T follicular helper cell (primary cell): Measurements from ENCODE around the gene CEL.

Experiments
- DNase-seq: peaks from one replicate; pipeline ENCODE4 v3.0.0-alpha.2; 2020; ENCODE audit warnings: low read depth

The CEL gene

DNA sequence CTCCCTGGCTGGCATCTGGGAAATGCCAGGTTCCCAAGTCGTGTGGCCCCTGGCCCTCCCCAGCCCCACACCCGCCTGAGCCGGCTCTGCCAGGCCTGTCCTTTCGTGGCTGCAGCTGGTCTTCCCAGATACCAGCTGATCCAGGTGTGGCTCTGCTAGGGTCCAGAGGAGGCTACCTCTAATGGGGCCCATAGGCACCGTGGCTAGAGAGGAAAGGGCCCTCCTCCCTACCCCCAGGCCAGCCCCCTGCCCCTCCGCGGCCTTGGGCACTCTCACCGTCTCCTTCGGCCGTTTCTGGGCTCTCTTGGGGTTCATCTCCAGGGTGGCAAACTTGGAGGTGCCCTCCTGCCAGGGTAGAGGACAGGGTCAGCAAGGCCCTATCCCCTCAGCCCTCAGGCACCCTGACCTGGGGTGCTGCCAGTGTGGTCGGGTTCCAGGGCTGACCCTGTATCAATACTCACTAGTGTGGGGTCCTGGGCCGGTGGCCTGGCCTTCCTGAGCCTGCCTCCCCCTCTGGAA lies 42.3 kb downstream of the CEL start:
- no peak for DNase-seq

DNA sequence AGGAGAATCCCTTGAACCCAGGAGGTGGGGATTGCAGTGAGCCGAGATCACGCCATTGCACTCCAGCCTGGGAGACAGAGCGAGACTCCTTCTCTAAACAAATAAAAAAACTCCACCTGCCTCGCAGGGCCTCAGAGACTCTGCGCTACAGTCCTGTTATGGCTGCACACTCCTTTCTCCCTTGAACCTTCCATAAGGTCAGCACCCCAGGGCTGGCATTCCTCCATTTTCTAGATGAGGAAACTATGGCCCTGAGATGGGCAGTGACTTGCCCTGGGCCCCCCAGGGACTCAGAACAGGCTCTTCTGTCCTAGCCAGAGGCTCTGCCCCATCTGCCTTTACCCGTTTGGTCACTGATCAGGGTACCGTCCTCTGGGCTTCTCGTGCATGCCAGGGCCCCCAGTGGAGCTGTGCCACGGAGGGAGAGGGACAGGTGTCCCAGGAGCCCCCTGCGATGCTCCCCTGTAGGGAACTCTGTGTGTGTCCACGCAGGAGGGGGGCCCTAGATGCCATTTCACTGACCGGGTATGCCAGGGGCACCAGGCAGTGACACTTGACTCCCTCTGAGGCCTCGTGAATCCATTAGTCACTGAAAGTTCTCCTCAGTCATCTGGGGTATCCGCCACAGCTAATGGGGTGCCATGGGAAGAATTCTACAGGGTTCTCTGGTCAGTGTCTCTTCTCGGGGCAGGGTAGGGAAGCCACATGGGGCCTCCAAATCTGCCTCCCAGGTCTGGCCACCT lies 43.1 kb downstream of the CEL start:
- no peak for DNase-seq

DNA sequence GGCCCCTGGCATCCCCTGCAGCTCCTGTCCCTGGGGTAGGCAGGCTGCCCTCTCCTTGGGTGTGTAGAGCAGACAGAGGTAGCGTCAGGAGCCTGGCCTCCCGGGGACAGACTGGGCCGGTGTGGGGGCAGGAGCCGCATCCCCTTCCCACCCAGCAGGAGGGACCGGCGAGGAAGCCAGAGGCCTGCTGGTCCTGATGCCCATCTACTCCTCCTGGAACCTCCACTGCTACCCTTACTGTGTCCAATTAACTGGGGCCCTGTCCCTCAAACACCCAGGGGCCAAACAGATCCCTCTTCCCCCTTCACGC lies 43.6 kb downstream of the CEL start:
- no peak for DNase-seq

DNA sequence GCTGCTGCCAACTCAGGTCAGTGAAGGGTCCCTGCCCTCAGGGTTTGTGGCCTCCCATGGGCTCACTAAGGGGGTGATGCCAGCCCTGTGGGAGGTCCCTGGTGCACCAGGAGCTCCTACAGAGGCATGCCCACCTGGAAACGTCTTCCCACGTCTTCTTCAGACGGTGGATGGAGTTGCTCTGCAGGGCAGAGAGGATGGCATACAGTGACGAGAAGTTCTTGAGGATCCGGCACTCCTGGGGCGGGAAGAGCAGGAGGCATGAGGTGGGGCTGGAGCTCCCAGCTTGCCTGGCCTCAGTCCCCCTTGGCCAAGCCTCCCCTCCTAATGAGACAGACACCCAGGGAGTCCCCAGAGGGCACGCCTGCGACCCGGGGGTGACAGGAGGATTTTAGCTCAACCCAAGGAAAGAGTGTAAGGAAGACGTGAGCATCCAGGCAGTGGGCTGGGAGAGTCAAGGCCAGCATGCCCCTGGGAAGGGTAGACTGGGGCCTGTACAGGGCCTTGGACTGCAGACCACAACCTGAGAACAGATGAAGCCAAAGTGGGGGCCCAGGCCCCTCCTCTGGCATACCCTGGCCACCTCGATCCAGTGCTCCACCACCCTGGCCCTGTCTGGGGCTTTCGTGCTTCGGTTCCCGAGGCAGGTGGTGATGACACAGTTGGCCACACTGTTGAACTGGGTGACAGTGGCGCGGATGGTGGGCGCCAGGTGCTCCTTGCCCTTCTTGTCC lies 44.9 kb downstream of the CEL start:
- no peak for DNase-seq

DNA sequence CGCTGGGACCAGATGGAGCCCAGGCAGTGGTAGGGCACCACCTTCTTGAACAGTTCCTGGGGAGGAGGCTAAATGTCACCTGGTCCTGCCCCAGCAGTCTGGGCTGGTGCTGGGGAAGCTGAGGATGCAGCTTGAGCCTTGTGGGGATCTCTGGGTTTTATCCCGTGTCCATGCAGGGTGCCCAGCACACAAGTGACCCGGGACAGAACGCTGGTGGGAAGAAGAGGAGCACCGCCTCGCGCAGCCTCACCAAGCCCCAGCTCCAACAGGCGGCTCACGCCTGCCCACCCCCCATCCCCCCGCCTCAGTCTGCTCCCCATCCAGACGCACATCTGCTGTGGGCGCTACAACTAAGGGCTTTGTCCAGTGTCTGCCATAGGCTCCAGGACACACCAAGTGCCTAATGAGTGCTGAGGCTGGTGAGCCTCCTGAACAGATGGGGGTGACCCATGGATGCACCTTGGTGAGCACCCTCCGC lies 45.5 kb downstream of the CEL start:
- no peak for DNase-seq

DNA sequence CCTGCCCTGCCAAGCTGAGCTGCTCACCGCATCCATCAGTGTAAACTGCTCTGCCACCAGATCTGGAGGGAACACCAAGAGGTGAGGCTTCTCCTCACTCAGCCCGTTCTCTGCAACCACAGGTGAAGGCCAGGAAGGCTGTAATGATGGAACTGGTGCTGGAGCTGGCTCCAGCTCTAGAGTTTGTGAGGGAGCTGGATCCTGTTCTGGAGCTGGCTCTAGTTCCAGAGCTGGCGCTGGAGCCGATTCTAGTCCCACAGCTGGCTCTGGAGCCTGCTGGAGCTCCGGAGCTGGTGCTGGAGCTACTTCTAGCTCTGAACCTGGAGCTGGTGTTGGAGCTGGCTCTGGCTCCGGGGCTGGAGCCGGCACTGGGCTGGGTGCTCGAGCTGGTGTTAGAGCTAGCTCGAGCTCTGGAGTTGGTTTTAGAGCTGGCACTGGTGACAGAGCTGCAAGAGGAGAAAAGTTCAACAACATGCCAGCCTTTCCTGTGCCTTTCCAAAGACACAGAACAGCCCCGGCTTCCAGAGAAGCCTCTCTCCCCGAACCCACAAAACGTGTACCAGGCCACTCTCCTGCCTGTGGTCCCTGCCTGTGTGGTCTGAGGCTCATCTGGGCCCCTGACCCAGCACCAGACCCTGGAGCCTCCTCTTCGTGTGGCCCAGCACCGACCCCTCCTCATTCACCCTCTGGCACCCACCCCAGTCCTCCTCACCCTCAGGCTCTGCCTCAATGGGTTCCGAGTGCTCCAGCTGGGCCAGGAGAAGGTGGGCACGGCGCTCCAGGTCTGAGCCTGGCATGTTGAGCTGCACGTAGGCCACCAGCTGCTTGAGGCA lies 46.4 kb downstream of the CEL start:
- no peak for DNase-seq

DNA sequence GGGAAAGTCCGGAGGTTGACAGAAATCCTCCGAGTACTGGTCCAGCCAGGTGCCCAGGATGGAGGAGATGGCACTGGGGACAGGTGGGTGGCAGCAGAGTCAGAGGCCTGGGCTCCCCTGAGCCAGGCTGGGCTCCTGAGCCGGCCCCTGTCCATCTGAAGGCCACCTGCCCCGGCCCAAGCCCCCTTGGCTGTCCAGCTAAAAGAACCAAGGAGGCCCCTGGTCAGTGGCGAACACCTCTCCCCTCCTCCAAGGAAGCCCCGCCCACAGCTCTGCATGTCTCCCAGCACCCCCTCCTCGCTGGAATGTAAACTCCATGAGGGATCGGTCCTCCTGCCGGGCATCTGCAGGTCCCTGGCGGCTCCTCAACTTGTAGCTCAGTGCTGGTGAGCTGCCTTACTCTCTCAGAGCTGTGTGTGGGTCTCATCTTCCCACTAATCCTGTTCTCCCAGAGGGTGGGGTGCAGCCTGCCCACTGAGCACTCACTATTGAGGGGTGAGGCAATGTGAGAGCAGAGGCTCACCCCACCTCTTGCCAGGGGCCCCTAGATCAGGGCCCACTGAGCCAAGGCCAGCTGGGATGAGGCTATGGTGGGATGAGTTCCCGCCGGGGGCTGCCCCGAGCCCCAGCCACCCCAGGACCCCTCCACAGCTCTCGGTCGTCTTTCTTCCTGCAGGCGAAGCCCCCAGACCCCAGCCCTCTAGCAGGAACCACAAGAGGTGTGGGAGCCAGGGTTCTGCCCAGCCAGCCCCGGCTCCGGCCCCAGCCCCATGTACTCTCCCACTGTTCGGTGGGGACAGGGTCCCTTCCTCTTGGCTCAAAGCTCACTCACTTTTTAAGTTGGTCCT lies 47.2 kb downstream of the CEL start:
- no peak for DNase-seq

DNA sequence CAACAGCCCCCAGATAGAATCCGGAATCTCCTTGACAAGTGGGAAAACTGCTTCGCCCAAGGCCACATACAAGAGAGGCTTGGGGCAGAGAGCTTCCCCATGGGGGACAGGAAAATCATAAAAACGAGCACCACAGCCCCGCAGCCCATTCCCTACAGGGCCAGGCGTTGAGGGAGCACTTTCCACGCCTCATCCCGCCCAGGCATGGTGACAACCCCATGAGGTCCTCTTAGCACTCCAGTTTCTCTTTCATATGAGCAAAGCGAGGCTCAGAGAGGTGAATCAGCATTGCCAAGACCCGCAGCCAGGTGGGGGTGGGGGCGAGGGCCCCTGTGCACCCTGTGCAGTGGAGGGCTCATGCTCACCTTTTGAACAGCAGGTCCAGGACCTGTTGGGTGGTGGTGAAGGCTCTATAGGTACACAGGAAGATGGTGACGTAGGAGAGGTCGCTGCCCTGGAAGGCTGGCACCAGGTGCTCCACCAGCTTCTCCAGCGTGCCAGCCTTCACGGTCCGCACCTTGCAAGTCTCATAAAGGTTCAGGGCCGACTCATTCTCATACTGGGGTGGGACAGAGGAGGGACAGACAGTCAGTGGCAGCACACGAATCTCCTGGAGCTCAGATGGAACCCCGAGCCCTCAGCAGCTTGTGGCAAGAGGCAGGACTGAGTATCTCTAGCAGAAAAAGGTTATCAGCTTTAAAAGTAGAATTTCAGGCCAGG lies 48.3 kb downstream of the CEL start:
- no peak for DNase-seq

DNA sequence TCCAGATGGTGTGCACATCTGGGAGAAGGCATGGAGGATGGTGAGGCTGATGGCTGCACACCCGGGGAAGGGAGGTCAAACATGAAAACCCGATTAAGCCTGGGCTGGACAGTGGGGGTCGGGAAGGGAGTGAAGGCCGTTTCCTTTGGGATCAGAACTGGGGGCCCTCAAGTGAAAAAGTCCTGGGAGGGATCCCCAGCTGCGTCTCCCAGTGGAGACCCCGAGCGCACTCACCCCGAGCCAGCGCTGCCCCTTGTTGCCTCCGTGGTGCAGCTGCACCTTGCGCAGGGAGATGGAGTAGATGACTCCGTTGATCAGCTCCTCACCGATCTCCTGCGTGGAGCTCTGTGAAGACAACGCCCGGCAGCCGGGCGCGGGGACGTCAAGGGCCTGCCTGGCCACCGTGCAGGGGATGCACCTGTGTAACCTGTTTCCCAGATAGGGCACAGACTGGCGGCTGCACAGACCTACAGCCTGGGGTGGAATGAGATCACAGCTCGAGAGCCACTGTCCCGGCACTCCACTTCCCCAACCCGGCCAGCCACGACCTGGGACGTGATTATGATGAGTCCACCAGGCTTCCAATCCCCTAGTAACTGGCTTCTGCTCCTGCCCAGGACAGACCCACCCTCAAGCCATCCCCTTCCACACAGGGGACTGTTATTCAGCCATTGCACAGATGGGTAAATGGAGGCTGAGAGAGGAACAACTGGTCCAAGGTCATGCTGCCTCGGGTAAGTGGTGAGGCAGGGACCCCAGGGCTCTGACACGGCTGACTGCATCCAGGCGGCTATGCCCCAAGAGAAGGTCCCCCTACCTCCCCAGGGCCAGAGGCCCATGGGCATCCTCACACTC lies 50.3 kb downstream of the CEL start:
- DNase-seq = no peak

DNA sequence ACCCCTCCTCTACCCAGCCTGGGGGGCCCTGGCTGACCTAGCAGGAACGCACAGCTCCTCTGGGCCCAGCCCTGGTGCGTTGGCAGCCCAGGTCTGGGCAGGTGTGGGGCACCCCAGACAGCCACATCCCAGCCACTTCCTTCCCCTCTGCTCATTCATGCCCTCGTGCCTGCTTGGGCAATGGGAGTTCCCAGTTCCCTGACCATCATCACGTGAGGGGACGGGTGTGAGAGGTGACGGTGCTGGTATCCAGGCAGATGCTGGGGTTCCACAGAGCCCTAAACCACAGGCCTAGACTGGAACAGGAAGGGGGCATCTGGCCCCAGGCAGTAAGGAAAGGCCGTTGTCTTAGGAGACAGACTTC lies 50.9 kb downstream of the CEL start:
- DNase-seq = no peak

DNA sequence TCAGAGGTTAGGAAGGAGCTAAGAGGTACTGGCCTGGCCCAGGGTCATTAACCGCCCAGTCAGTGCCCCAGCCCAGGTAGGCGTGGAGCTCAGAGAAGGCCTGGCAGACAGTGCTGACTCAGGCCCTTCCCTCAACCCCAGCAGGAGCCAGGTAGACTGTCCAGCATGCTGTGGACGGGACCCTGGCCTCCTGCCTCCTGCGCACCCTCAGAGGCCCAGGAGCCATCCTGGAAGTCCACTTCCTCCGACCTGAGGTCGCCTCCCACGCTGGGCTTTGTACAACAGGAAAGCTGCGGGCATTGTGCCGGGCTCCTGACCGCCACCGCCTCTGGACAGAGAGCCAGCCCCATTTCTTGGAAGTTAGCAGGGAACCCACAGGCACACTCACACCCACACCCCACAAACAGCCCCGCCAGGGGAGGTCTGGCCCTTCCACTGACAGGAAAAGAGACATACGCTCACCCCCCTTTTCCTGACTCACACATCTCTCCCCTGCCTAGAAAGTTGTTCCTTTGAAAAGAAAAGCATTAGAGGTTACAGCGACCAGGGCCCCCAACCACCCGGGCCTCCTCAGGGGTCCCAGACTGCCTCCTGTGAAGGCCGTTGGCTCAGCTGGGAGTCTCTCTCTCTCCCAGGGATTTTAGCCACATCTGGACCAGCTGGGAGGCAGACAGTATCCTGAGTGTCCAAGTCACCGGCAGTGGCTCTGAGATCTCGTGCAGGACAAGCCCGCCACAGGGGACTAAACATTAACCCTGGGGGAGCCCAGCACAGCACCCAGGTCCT lies 51.6 kb downstream of the CEL start:
- DNase-seq = no peak

DNA sequence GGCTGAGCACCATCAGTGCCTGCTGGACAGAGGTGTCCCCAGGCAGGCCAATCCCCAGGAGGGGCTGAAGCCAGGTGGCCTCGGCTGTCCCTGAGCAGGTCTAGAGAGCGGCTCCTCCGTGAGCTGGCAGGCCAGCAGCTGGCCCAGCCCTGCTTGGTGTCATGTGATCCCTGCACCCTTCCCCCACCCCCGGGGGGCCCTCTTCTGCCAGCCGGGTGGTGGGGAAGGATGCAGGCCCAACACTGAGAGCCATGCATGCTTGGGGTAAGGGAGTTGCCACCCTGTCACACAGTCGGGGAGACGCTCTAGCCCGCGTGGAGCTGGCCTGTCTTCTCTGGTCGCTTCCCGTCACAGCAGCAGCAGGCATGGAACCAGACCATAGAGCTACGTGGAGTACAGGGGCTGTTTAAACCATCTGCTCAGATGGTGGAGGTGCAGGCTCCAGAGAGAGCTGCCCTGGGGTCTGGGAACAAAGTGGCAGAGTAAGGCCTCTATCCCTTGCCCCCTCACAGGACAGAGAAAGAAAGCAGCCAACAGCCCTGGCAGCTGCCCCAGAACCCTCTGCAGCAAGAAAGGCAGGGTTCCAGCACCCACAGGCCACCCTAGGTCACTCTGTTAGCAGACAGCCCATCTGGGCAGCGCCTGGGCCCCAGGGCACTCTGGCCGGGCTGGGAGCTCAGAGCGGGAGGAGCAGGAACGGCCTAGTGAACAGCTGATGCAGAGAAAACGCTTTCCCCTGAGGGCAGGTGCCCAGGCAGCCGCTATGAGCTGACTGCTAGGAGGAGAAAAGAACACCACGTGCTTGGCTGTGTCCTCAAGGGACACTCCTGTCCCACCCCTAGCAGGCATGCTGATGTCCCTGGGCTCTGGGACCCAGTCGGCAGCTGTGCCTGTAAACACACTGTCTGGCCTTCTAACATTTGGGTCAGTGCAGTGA lies 52.4 kb downstream of the CEL start:
- no peak for DNase-seq

DNA sequence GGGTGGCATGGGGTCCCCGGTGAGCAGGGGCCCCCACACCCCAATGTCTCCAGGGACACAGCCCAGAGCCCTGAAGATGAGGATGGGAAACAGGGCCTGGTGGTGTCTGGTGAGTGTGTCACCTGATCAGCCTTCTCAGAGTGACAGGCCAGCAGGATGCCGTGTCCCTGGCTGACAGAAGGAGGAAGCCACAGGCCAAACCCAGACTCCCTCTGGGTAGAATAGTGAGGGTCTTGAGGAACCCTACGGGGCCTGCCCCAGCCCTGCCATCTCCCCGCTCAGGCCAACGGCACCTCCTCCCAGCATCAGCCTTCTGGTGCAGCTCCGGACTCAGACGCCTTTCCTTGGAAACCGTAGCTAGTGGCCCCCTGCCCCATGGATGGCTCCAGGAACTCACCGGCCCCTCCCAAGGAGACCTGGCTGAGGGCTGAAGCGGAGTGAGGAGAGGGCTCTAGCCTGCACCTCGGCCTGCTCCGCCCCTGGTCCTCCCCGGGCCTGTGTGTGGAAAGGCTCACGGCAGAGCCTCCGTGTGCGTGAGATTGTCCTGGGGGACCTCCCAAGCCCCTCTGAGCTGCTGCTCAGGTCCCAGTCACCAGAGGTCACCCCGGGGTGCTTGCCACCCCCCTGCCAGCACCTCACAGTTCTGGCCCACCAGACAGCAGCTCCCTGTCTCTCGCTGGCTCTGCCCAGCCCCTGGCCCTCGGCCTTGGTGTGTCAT lies 53.3 kb downstream of the CEL start:
- DNase-seq = no peak

DNA sequence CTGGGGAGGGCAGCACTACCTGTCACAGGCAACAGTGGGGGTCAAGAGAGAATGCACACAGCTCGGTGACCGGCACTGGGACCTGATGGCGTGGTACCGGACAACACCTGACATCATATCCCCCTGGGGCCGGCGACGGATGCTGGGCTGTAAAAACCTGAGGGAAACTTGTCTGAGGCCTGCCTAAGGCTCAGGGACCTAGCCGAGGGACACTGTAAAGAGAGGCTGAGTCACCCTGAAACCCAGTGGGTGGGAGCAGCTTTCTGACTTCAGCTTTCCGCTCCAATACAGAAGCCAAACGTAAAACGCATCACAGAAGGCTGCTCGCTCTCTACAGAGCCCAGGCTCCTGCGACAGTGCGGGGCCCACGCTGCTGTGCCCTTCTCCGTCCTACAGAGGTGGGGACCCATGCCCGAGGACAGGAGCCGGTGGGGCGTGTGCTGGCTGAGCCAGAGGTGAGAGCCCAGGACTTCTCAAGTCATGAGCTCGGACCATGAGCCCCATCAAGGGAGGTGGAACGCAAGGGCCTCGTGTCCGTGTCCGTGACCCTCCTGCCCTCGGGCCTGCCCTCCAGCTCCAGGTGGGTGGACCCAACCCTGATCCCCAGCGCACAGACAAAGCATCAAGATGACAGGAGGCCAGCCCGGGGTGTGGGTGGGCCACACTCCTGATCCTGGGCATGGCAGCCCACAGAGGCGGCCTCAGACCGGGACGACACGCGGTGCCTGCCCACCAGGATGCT lies 54.0 kb downstream of the CEL start:
- DNase-seq = peak; percentile 33

DNA sequence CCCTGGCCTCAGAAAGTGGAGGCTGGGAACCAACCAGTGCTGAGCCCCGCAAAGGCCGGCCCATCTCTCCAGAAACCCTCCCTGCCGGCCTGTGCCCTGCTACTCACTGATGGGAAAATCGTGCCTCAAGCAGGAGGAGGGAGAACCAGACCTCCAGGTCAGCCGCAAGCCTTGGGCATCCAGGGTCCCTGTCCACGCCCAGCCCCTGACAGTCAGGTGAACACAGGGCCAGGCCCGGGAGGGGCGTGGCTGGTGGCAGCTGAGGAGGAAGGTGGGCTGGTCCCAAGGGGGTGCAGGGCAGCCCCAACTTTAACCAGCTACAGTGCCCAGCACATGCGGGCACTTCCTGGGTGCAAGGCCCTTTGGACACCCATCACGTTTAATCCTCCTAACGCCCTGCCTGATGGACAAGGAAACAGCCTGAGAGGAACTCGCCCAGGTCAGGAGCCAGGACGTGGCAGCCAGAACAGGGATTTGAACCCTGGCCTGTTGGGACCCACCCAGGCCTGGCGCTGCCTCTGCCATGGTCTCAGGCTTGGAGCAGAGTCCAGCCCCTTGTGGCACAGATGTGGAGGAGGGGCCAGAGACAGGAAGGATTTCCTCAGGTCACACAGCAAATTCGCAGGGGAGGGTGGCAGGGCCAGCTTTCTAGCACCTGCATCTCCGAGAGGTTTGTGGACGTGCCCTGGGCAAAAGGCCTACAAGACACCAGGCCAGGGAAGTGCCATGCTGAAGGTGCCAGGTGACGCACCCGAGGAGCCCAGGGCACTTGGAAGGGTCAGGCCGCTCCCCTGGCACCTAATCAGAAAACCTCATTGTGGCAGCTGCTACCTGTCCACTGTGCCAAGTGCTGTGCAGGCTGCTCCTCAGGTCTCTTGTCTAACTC lies 54.8 kb downstream of the CEL start:
- no peak for DNase-seq
